Stimulated activated CD4-positive, alpha-beta T cell treated with anti-CD3 and anti-CD28 coated beads, Interleukin-4, amount 100 ng/mL, for 24 hours (primary cell): ENCODE measurements around the gene CFAP65.

ENCODE experiments used
- DNase-seq: peaks from one replicate; pipeline ENCODE4 v3.0.0-alpha.2; 2020

The CFAP65 gene

DNA sequence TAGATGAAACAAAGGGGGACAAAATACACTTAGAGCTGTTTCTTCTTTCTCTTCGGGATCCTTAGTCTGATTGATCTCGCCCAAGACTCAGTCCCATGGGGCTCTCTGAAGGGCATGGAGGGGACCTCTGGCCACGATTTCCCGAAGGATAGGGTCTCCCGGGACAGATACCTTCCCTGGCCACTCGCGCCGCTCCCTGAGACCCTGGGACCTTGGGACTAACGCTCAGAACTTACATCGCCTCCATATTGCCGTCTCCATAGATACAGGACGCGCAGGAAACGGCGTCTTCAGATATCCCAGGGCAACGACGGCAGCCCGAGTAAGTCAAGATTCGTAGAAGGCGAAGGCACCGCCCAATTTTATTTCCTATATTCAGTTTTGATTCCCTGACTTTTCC, at the start of gene CFAP65:
Gene CFAP65, minus strand, starts transcription at position 265 of the 400 bp plus-strand sequence. CDS start 2,468 bp downstream, outside the sequence.
- DNase-seq, result peak; percentile 39

GRCh38 chr2:219090436-219091299, 49.4 kb upstream of the CFAP65 start:
- no peak for DNase-seq

- DNase-seq, result no peak
Observed at GRCh38 chr2:219089330-219089729, 48.0 kb upstream of the CFAP65 start.

DNA sequence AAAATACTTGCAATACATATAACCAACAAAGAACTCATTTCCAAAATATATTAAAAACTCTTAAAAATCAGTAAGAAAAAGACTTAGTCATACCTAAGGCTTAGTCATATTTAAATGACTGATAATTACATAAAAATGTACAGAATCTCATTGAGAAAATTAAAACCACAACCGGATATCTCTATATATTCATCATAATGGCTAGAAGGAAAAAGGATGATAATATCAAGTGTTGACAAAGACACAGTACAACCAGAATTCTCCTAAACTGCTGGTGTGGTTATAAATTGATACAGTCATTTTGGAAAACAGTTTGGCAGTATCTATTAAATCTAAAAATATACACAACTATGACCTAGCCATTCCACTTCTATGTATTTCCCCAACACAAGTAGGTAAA, 46.5 kb upstream of the CFAP65 start:
- DNase-seq, result no peak

DNA sequence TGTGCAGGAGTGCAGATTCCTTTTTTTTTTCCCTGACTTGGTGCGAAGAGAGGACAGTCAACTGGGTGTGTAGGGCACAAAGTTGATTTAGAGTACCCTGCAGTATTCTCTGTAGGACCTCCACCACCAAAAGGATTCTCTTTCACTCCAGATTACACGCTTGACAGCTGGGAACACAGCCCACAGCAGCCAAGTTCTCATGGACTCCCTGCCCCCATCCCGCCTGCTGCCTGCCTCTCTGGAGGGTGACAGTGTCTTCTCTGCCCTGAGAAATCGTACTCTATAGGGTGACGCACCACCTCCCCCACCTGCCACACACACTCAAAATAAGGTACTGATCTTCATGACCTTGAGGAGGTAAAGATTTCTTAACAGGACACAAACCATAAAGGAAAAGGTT, 46.0 kb upstream of the CFAP65 start:
- no peak for DNase-seq

- DNase-seq, result no peak
Observed at GRCh38 chr2:219086196-219086595, 44.9 kb upstream of the CFAP65 start.

- DNase-seq, result no peak
Observed at GRCh38 chr2:219084791-219085190, 43.5 kb upstream of the CFAP65 start.

- DNase-seq, result no peak
Observed at GRCh38 chr2:219082332-219082958, 41.1 kb upstream of the CFAP65 start.

DNA sequence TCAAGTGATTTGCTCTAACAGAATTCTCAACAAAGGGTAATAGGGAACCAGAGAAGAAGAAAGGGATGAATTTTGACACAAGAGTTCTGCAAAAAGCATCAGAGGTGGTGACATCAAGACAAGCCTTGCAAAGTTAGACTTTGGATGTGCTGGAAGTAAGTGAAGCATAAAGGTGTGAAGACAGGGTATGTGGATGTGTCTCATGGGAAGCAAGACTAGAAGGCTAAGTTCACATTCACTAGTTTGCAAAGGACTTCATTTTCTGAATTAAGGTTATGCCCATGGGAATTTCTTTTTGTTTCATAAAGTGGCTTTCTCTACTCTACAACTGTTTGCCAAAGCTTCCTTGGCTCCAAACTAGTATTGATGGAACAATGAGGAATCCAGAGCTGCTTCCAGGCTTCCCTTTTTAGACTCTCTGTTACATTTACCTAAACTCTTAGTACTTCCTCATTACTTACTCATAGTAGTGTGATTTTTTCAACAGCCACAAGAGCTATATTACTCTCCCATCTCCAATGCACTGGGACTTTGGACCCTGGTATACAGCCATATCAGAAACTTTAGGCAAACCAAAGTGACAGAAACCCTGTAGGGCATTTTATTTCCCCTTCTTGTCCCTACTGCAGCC, 40.5 kb upstream of the CFAP65 start:
- no peak for DNase-seq

DNA sequence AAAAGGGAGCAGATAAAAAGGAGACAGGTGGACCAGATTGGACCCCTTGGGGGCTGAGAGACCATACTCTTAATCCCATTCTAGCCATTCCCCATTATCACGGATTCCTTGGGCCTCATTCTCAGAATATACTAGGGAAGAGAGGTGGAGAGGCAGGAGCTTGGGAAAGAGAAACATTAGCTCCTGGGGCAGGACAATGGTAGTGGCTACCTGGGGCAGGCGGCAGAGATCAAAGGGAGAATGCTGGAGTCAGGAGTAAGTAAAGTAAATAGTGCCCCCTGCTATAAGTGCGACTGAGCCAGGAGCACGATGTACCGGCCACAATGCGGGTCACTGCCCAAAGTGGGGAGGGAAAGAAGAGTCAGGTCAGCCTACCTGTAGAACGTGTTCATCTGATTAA, 39.8 kb upstream of the CFAP65 start:
- no peak for DNase-seq

- DNase-seq, result no peak
Observed at GRCh38 chr2:219079417-219079816, 38.1 kb upstream of the CFAP65 start.

DNA sequence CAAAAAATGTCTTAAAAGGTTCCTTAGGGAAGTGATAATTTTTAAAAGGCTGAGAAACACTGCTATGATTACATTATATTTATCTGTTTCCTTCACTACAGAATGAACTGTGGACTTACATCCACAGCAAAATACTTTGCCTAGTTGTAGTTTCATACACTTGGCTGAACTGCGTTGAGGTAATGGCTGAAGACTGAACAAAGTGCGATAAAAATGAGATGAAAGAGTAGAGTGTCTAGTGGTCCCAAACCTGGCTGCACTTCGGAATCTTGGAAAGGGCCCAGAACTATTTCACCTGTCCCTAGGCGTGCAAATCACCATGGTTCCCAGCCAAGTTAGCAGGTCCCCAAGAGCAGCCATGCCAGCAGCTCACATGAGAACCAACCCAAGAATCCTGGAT, 37.6 kb upstream of the CFAP65 start:
- DNase-seq, result no peak

DNA sequence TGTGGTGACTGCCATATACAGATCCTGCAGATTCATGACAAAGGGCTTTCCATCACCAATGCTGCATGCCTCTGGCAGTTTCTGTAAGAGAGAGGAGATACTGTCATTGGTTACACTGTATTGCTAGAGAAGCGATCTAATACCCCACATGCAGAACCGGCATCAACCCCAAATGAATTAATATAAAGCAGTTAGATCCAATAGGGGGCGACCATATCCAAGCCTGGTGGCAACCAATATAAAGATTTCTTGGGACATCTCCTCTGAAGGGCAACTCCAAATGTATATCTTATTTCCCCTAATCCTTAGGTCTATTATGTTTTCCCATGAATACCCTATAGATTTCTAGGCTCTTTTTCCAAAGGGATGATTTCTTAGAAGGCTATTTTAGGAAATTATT, 36.8 kb upstream of the CFAP65 start:
- no peak for DNase-seq

DNA sequence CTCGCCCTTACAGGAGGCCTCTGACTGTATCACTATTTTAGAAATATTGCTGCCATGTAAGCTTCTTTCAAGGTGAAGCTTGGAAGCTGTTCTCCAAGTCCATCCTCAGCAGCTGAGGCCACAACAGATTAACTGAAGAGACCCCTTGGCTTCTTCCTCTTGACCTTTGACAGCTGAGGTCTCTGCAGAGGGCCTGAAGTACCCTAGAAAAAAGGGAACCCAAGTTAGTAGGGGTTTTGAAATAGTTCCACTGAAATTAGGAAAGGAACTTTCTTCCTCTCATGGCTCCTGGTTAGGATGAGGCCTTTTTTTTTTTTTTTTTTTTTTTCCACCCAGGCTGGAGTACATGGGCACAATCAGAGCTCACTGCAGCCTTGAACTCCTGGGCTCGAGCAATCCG, 34.9 kb upstream of the CFAP65 start:
- DNase-seq, result no peak

DNA sequence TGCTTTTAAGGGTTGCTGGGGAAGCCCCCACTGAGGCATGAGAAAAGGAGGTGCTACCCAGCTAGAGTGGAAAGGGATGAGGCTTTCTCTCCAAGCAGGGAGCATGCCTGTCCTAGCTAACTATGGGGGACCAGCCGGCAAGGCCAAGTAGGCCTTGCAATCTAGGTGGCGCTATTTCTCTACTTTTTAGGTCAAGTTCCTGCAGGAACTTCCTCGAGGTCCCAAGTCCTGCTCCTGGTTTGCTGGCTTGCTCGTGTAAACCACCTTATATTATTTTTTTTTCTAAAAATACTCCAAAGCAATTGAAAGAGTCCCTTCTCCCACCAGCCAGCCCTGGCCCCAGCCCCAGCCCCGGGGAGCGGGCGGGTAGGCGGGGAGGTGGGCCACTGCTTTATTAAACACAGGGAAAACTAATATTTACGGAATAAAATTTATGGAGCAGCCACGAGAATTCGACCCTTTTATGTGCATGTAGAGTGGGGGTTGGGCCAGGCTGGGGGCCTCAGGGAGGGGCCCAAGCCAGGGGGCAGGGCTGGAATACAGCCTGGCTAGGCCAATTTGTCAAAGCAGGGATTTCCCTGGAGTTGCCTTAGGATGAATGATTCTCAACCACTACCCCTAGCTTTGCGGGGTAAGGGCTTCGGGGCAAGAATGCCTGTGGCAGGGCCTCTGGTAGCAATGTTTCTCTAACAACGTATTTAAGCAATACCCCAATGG, 32.3 kb upstream of the CFAP65 start:
- DNase-seq, result no peak

DNA sequence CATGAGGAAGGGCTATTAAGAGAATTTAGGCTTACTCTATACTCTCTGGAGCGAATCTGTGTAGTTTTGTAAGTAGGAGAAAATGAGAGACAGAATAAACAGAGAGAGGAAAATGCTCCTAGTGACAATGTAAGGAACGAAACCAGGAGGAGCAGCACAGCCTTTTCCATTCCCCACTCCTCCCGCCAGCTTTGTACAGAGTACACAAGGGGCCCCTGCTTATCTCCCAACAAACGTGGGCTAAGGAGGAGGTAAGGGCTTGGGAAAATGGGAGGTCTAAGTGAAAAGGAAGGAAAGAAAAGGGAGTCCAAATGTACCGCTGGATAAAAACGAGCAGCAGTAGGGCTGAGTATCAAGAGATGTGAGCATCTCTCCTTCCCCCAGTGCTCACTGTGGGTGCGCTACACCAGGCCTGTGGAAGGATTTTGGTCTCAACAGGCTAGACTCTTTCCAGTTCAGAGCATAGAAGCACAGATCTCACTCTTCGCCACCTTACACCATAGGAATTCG, 31.5 kb upstream of the CFAP65 start:
- no peak for DNase-seq

GRCh38 chr2:219071131-219071816, 30.0 kb upstream of the CFAP65 start:
- no peak for DNase-seq

DNA sequence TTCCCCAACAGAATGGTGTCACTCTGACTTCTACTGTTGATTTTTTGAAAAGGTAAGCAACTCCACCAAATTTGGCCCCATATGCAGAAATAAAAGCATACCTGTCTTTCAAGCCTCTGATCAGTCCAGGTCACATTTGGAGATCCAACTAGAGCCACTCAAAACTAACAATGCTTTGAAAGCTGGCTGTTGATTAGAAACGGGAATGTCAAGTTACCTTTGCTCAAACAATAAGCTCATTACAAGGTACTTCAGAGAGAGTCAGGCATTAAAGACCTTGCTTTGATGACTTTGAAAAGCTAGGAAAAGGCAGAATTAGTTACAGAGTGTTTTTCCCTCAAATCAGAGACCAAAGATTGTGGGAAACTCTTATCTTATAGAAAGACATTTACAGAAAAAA, 24.2 kb upstream of the CFAP65 start:
- no peak for DNase-seq

- no peak for DNase-seq
Observed at GRCh38 chr2:219062081-219062480, 20.8 kb upstream of the CFAP65 start.

DNA sequence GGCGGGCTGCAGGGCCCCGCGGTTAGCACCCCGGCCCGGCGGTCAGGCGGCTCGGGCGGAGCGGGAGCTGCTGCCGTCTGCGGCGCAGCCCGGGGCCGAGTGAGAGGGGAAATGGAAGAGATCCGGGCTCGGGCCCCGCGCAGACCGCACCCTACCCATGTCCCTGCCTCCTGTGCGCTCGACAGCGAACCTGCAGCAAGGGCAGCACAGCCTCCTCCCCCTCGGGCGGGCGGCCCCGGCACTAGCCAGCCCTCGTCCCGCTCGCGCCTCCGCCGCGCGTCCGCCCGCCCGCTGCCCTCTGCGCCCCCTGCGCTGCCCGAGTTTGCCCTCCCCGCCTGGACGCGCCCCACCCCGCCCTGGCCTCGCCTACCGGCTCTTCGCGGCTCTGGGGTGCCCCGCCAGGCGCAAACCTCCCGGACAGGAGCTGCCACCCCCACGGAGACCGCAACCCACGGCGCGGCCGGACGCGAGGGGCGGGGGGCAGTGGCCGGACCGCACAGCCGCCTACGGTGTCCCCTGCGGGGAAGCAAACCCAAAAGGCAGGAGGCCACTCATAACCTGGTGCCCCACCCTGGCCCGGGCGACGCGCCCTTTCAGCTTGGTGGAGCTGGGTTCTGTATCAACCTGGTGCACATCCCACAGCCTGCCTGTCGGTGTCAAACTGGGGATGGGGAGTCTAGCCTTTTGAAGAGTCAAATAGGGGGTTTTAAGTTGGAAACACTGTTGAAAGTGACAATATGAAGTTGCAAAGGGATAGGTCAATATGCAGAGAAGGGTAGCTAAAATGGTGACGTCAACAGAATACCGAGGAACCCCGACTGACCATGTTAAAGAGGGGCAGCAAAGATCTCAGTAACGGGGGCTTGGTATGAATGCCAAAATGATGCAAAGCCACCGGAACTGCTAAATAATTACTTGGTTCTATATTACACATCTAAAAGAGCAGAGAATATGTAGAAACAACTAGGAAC, 19.8 kb upstream of the CFAP65 start, which contains the start of gene IHH:
Gene IHH, minus strand, starts transcription at position 101 of the 971 bp plus-strand sequence. CDS start 454 bp downstream, outside the sequence.
- DNase-seq, result no peak
